Activated CD4-positive, alpha-beta T cell treated with anti-CD3 and anti-CD28 coated beads for 36 hours (primary cell): ENCODE results near the gene NXN. TPM values are rescaled to one million over a fixed set of nuclear protein-coding genes. Genes with fewer than 3 reads are reported as not detected.
"Not testable (repeated sequence)": the region's sequence is repeated elsewhere in the genome, so short reads cannot be mapped to it uniquely, and the experiment has no call there.

ENCODE experiments used
- ATAC-seq: fragments of 200-7000 bp; cut with Tn5 transposase; one replicate; pipeline ENCODE4 v1.10.0; 2021; ENCODE audit warnings: mild to moderate bottlenecking, moderate library complexity
- CTCF ChIA-PET: fragments of 350-600 bp; sonication (Branson Sonifier 250); formaldehyde crosslinking; loops from one replicate; lab custom pipeline; 2021; ENCODE audit warnings: antibody characterized with exemption; lab: Charles Lee
- POLR2A ChIA-PET: fragments of 350-600 bp; sonication (Branson Sonifier 250); formaldehyde crosslinking; loops from one replicate; lab custom pipeline; 2021; ENCODE audit warnings: antibody characterized with exemption, inconsistent platforms; lab: Charles Lee
- DNase-seq: peaks from one replicate; pipeline ENCODE4 v3.0.0-alpha.2; 2020
- H3K27ac Mint-ChIP-seq: one replicate; pipeline ENCODE4 v1.8.0; 2021; ENCODE audit warnings: mixed read lengths
- H3K27me3 Mint-ChIP-seq: one replicate; pipeline ENCODE4 v1.8.0; 2021; ENCODE audit warnings: mixed read lengths
- H3K36me3 Mint-ChIP-seq: one replicate; pipeline ENCODE4 v1.8.0; 2021; ENCODE audit warnings: low read depth, mixed read lengths
- H3K4me1 Mint-ChIP-seq: one replicate; pipeline ENCODE4 v1.8.0; 2021; ENCODE audit warnings: mixed read lengths
- H3K4me3 Mint-ChIP-seq: one replicate; pipeline ENCODE4 v1.8.0; 2021; ENCODE audit warnings: mild to moderate bottlenecking, moderate library complexity, mixed read lengths
- H3K9me3 Mint-ChIP-seq: one replicate; pipeline ENCODE4 v1.8.0; 2021; ENCODE audit warnings: low read depth, mixed read lengths
- intact Hi-C, 2 experiments: fragments of 100-400 bp; cut with DNase I in 1 of 2; cut with micrococcal nuclease in 1 of 2; formaldehyde crosslinking; loops; one replicate each; pipeline versions ENCODE4 v1.14.2 to v1.15.1; 2022 to 2024; cut with DNase I, micrococcal nuclease
- total RNA-seq, 2 experiments: library from RNA; stranded (reverse); gene quantifications; one replicate each; pipeline ENCODE4 v1.2.3, GENCODE V29; 2021

NXN gene
- total RNA-seq, 2 experiments from 2014 or later: 0.93 to 1.4 TPM

DNA sequence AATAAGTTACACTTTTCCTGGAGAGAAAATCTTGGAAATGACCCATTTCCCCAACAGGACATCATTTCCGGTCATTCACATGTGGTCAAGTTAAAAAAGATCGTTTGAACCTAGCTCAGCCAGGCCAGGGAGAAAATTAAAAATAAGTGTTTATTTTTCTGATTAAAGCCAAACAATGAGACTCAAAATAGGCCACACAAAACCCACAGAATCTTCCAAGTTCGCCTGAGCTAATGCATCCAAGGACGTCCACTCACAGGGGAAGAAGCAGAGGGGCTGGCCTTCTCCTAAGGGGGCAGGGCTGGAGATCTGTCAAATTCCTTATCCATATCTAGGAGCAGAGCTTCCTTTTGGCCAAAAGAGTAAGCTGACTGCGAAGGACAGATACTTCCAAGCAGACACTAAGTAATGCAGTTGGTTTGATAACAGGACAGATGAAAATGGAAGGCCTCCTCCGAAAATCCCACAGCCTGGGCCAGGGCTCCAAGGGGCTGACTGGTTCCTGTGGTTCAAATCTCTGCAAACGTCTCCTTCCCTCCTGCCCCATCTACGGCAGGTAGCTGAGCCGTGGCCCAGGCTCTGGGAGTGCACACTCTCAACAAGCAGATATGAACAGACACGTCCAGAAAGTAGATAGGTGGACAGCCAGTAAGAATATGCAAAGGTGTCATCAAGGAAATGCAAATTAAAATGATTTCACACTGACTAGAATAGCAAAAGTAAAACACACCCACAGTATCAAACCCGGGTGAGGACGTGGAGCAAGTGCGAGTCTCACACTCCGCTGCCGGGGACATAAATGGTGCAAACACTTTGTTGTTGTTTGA is 98.9 kb downstream of the NXN start:
- Mint-ChIP-seq H3K27ac (no peak overlapping the region), H3K27me3 (peaks cover 22% of the 10 kb centered on the region), H3K4me3 (no peak overlapping the region), H3K9me3 (no peaks in the 10 kb centered on the region), H3K36me3 (no peaks in the 10 kb centered on the region), H3K4me1 (peaks cover 12% of the 10 kb centered on the region)
- POLR2A ChIA-PET: no interaction called here
- intact Hi-C loops: loop anchor here in 1 of 2 experiments (5.0 kb wide), 1 partner anchor 117 kb away; the partner anchor contains the start of gene TIMM22
- CTCF ChIA-PET: interaction anchor here (0.6 to 1.4 kb wide), 3 partner anchors 71 to 309 kb away, joined by 4 to 6 read pairs (median 4); partner anchors contain the start of gene TIMM22
- no peak for ATAC-seq
- DNase-seq: no peak

DNA sequence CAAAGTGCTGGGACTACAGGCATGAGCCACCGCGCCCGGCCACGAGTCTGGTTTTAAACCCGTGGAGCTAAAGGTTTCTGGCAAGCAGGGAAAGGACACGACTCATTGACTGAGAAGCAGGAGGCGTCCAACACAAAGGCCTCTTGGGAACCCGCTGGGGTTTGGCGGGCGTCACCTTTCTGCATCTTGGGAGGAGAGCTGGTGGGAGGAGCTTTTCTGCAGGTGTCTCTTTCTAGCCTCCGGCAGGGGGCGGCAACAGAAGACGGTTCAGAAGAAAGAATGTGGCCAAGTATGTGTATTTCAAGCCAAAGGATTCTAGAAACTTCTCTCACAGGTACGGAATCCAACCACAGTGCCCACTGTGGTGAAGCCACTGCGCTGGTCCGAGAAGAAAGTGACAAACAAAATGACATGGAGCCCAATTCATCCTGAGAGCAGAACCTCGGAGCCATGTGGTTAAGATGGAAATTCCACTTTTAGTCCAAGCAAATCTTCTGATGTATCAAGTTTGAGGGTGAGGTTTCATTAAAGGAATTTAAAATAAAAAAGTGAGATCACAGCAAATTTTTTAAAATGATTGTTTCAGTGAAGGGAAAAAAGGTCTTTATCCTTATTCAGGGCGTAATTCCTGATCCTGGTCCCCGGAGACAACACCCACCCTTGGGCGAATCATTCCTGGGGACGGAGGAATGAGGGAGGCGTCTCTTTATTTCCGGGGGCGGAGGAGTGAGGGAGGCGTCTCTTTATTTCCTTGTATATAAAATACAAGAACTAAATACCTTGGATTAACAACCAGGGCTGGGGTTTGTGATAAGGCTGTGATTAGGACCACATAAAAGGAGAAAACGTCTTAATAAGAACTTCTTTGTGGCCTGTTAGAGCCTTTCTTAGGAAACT is 99.8 kb downstream of the NXN start:
- peaks cover 20% of the 10 kb centered on the region for H3K27me3 Mint-ChIP-seq
- peak; percentile 83 for ATAC-seq
- H3K4me1 Mint-ChIP-seq: peaks cover 12% of the 10 kb centered on the region

DNA sequence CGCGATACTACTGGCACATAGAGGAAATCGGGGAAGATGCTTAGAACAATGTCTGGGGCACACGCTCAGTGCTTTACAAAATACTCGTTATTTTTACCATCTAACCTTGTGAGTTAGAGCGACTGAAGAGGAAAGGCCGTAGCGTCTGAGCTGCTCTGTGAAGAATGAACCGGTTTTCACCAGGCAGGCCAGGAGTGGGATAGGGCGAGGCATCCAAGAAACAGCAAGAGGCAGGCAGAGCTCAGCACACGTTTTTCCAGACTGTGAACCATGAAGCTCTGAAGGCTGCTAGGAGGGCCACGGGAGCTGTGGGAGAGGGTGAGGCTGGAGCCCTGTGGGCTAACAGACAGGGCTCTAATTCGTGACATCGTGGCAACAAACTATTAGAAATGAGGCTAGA is 101.9 kb downstream of the NXN start:
- no peak overlapping the region for H3K4me3 Mint-ChIP-seq
- intact Hi-C loops: no loop called here
- DNase-seq: no peak
- H3K4me1 Mint-ChIP-seq: peaks cover 12% of the 10 kb centered on the region
- ChIA-PET POLR2A (no interaction called here), CTCF (interaction anchor here (0.8 to 3.6 kb wide), 4 partner anchors 9 to 119 kb away, joined by 3 to 48 read pairs (median 3); partner anchors contain the start of genes NXN and TIMM22)
- H3K36me3 Mint-ChIP-seq: no peaks in the 10 kb centered on the region
- ATAC-seq: no peak
- no peak overlapping the region for H3K27ac Mint-ChIP-seq
- H3K9me3 Mint-ChIP-seq: no peaks in the 10 kb centered on the region
- peaks cover 18% of the 10 kb centered on the region for H3K27me3 Mint-ChIP-seq

More for the DNA sequence above, 99.8 kb downstream of the NXN start:
- intact Hi-C loops: loop anchor here (1.0 to 5.0 kb wide), 3 partner anchors 102 to 118 kb away; partner anchors contain the start of gene TIMM22 (in 1 of the 2)
- Mint-ChIP-seq H3K9me3 (no peaks in the 10 kb centered on the region), H3K4me3 (no peak overlapping the region), H3K27ac (no peak overlapping the region), H3K36me3 (no peaks in the 10 kb centered on the region)
- ChIA-PET POLR2A (no interaction called here), CTCF (interaction anchor here (0.6 to 3.6 kb wide), 11 partner anchors 21 to 310 kb away, joined by 3 to 48 read pairs (median 4); partner anchors contain the start of genes GLOD4, MRM3, NXN and TIMM22)
- peak; percentile 83 for DNase-seq

DNA sequence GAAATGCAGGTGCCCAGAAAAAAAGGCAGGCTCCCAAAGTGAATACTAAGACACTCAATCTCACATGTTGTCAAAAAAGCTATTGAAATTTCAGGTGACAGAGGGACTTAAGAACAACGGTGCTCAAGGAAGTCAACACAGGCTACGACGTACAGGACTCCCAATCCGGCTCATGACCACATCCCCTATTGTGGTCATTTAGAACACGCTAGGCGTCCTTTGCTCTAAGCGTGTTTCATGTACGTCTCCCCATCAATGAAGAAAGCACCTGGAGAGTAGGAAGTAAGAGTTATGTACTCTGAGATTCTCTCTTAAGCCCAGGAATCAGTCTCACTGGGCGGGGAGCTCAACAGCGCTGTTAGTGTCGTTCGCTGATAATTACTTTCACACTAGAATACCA is 103.3 kb downstream of the NXN start:
- Mint-ChIP-seq H3K4me3 (no peak overlapping the region), H3K27me3 (peaks cover 15% of the 10 kb centered on the region), H3K9me3 (no peaks in the 10 kb centered on the region), H3K36me3 (no peaks in the 10 kb centered on the region), H3K4me1 (peaks cover 15% of the 10 kb centered on the region), H3K27ac (no peak overlapping the region)
- intact Hi-C loops: no loop called here
- ATAC-seq (peak; percentile 53), DNase-seq (peak; percentile 13)
- ChIA-PET POLR2A (no interaction called here), CTCF (interaction anchor here (1.1 to 1.2 kb wide), 2 partner anchors 9 to 15 kb away, joined by 4 to 6 read pairs; no protein-coding TSS in a partner anchor)

DNA sequence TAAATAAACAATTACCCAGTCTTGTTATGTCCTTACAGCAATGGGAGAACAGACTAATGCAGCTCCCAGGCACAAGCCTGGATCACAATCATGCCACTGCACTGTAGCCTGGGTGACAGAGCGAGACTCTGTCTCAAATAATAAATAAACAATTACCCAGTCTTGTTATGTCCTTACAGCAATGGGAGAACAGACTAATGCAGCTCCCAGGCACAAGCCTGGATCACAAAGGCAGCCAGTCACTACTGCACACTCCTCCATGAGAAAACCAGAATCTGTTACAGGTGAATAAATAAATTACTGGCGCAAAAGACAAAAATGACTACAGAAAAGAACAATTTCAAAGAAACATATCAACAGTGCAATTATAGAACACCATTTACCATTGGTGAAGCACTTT is 105.0 kb downstream of the NXN start:
- H3K27ac Mint-ChIP-seq, CTCF ChIA-PET, H3K9me3 Mint-ChIP-seq, intact Hi-C loops, H3K4me3 Mint-ChIP-seq, ATAC-seq, H3K36me3 Mint-ChIP-seq, DNase-seq: not testable (repeated sequence)
- POLR2A ChIA-PET: interaction anchor here (0.6 kb wide), 1 partner anchor 124 kb away, joined by 3 read pairs; no protein-coding TSS in a partner anchor
- Mint-ChIP-seq H3K4me1 (peaks cover 12% of the 10 kb centered on the region), H3K27me3 (peaks cover 11% of the 10 kb centered on the region)

DNA sequence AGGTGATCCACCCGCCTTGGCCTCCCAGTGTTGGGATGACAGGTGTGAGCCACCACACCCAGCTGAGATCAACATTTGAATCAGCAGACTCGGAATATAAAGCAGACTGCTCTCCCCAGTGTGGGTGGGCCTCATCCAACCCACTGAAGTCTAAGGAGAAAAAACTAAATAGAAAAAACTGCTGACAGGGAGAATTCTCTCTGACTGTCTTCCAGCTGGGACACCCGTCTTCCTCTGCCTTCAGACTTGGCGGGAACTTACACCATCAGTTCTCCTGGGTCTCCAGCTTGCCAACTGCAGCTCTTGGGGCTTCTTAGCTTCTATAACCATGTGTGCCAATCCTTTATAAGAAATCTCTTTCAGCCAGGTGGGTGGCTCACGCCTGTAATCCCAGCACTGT is 106.7 kb downstream of the NXN start:
- H3K36me3 Mint-ChIP-seq: no peaks in the 10 kb centered on the region
- H3K27me3 Mint-ChIP-seq: peaks cover 12% of the 10 kb centered on the region
- no peak for ATAC-seq
- ChIA-PET CTCF (interaction anchor here (0.6 kb wide), 2 partner anchors 107 to 503 kb away, joined by 3 to 4 read pairs; partner anchors contain the start of gene NXN), POLR2A (no interaction called here)
- intact Hi-C loops: no loop called here
- no peak overlapping the region for H3K27ac Mint-ChIP-seq
- H3K9me3 Mint-ChIP-seq: no peaks in the 10 kb centered on the region
- H3K4me1 Mint-ChIP-seq: peaks cover 10% of the 10 kb centered on the region
- no peak for DNase-seq
- no peak overlapping the region for H3K4me3 Mint-ChIP-seq

DNA sequence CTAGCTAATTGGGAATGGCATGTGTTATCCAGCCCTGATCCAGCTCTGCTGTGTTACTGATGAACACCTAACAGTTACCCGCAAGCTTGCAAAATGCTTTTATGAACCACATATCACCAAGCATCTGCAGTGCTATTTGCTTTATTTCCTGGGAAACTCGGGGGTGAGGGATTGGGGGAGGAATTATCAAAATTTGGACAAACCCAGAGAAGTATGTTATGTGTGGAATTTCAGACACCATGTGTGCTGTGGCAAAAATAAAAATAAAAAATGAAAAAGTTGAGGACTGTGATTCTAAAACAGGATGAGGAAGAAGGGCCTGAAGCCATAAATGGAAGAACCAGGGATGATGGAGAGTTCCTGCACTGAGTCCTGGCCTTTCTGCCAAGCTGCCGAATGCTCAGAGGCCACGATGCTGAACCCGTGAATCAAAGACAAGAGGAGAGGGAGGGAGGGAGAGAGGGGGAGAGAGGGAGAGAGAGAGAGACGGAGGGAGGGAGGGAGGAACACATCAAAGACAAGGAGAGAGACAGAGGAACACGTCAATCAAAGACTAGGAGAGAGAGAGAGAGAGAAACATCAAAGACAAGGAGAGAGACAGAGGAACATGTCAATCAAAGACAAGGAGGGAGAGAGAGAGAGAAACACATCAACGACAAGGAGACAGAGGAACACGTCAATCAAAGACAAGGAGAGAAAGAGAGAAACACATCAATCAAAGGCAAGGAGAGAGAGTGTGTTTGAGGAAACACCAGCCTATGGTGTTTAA is 107.6 kb downstream of the NXN start:
- H3K9me3 Mint-ChIP-seq: no peaks in the 10 kb centered on the region
- ATAC-seq (no peak), DNase-seq (no peak)
- peaks cover 8% of the 10 kb centered on the region for H3K27me3 Mint-ChIP-seq
- no peaks in the 10 kb centered on the region for H3K36me3 Mint-ChIP-seq
- intact Hi-C loops: no loop called here
- POLR2A ChIA-PET: interaction anchor here (0.6 to 0.7 kb wide), 2 partner anchors 39 to 120 kb away, joined by 3 read pairs; partner anchors contain the start of gene GEMIN4
- no peak overlapping the region for H3K27ac Mint-ChIP-seq
- CTCF ChIA-PET: no interaction called here
- peaks cover 10% of the 10 kb centered on the region for H3K4me1 Mint-ChIP-seq
- no peak overlapping the region for H3K4me3 Mint-ChIP-seq

DNA sequence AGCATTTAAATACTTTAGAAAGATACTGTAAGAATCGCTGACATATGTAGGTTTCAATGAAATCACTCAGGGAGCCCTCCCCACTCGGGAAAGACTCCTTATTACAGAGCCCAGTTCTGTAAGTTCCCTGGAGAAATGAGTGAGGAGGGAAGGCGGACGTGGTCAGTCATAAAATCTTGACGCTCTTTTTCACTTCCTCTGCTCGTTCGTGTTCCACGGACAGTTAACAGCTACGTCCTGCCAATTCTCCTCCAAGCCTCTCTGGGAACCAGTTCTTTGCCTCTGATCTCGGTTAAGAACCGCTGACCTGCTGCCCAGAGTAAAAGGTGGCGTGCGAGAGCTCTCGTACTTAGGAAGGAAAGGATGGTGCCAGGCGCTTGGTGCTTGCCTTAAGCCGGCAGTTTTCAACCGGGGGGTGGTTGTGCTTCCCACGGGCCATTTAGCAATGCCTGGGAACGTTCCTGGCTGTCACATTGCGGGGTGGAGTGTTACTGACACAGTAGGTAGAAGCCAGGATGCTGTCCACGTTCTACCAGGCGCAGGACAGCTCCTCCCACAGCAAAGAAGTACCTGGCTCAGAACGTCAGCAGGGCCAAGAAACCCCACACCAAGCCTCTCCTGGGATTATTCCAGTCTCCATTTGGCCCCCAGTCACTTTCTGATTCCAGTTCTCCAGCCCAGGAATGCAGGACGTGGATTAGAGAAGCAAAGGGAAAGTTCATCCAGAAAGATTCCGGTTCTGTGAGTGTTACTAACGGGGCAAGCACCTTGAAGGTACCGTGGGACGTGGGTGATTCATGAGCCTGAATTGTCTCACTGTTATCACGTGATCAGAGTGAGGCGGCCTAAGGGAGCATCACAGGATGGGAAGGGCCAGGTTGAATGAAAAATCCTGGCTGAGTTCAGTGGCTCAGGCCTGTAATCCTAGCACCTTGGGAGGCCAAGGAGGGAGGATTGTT is 109.7 kb downstream of the NXN start:
- intact Hi-C loops: no loop called here

DNA sequence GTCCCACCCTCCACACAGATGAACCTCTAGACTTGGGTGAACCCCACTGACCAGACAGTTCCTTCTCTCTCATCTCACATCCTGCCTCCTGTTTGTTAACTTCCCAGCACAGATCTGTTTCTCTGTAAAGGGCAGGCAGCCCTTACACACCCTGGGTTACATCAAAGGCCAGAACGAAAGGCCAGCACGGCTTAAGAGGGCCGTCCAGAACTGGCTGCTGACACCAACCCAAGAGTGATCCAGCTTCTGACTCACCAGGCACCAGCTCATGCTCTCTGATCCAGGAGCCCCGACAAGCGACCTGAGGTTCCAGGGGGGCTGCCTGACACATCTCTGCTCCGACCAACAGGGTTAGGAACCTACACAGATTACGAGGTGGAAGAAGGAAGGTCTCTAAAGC is 110.5 kb downstream of the NXN start:
- Mint-ChIP-seq H3K36me3 (no peaks in the 10 kb centered on the region), H3K9me3 (no peaks in the 10 kb centered on the region), H3K27me3 (peaks cover 10% of the 10 kb centered on the region), H3K27ac (no peak overlapping the region), H3K4me3 (no peak overlapping the region), H3K4me1 (peaks cover 3% of the 10 kb centered on the region)
- CTCF ChIA-PET: interaction anchor here (0.7 to 1.0 kb wide), 2 partner anchors 9 to 483 kb away, joined by 3 to 4 read pairs; no protein-coding TSS in a partner anchor
- DNase-seq: no peak
- intact Hi-C loops: no loop called here
- ATAC-seq: no peak
- POLR2A ChIA-PET: no interaction called here

More for the DNA sequence above, 109.7 kb downstream of the NXN start:
- POLR2A ChIA-PET: no interaction called here
- Mint-ChIP-seq H3K36me3 (no peaks in the 10 kb centered on the region), H3K27me3 (peaks cover 6% of the 10 kb centered on the region), H3K4me1 (peaks cover 3% of the 10 kb centered on the region), H3K9me3 (no peaks in the 10 kb centered on the region), H3K27ac (no peak overlapping the region), H3K4me3 (no peak overlapping the region)
- CTCF ChIA-PET: interaction anchor here (0.7 kb wide), 1 partner anchor 482 kb away, joined by 4 read pairs; no protein-coding TSS in a partner anchor
- ATAC-seq: no peak
- no peak for DNase-seq
